SK-N-SH treated with all-trans-retinoic acid at 6 μM for 48 hours (cell line): ENCODE measurements around the gene SPRR1A.

Experiments
- ATAC-seq: fragments of 200-7000 bp; cut with Tn5 transposase; 3 replicates; pipeline ENCODE4 v1.9.1; 2020; ENCODE audit warnings: mild to moderate bottlenecking, moderate library complexity
- GLIS3 ChIP-seq: fragments of 250-450 bp; sonication (Bioruptor Pico); IDR thresholded peaks from 2 replicates; pipeline ENCODE4 v1.5.0; 2020; ENCODE audit warnings: mild to moderate bottlenecking, moderate library complexity
- ISL1 ChIP-seq: fragments of 250-450 bp; sonication (Bioruptor Pico); IDR thresholded peaks from 2 replicates; pipeline ENCODE4 v2.1.2; 2022; ENCODE audit warnings: mild to moderate bottlenecking, moderate library complexity
- OSR1 ChIP-seq: fragments of 250-450 bp; sonication (Bioruptor Pico); IDR thresholded peaks from 2 replicates; pipeline ENCODE4 v1.8.0; 2022; ENCODE audit warnings: moderate library complexity, mild to moderate bottlenecking, inconsistent platforms
- PPARA ChIP-seq: fragments of 250-450 bp; sonication (Bioruptor Pico); IDR thresholded peaks from 2 replicates; pipeline ENCODE4 v1.5.0; 2020; ENCODE audit warnings: mild to moderate bottlenecking, borderline replicate concordance
- RARB ChIP-seq: fragments of 250-450 bp; sonication (Bioruptor Pico); IDR thresholded peaks from 2 replicates; pipeline ENCODE4 v1.8.0; 2021; ENCODE audit warnings: mild to moderate bottlenecking, moderate library complexity
- SNAI2 ChIP-seq: fragments of 250-450 bp; sonication (Bioruptor Pico); IDR thresholded peaks from 2 replicates; pipeline ENCODE4 v1.5.0; 2020; ENCODE audit warnings: mild to moderate bottlenecking, moderate library complexity
- TCF4 ChIP-seq: fragments of 250-450 bp; sonication (Bioruptor Pico); IDR thresholded peaks from 2 replicates; pipeline ENCODE4 v1.8.0; 2021; ENCODE audit warnings: mild to moderate bottlenecking, moderate library complexity, borderline replicate concordance
- TOX ChIP-seq: fragments of 250-450 bp; sonication (Bioruptor Pico); IDR thresholded peaks from 2 replicates; pipeline ENCODE4 v1.8.0; 2021; ENCODE audit warnings: mild to moderate bottlenecking, moderate library complexity, borderline replicate concordance
- ZC3H10 ChIP-seq: fragments of 250-450 bp; sonication (Bioruptor Pico); IDR thresholded peaks from 2 replicates; pipeline ENCODE4 v1.5.1; 2021; ENCODE audit warnings: mild to moderate bottlenecking, moderate library complexity
- ZFP30 ChIP-seq: fragments of 450-650 bp; formaldehyde crosslinking; IDR thresholded peaks from 2 replicates; pipeline ENCODE4 v1.5.0; 2022; ENCODE audit warnings: mild to moderate bottlenecking, moderate library complexity
- ZNF565 ChIP-seq: fragments of 450-650 bp; formaldehyde crosslinking; conservative IDR thresholded peaks from 2 replicates; pipeline ENCODE4 v1.5.0; 2020; ENCODE audit warnings: low read depth, mild to moderate bottlenecking, moderate library complexity
- TF ChIP-seq, protein P1 (sequence below): fragments of 250-450 bp; sonication (Bioruptor Pico); IDR thresholded peaks from 2 replicates; pipeline ENCODE4 v1.8.0; 2020; ENCODE audit warnings: mild to moderate bottlenecking, moderate library complexity, borderline replicate concordance
- TF ChIP-seq, protein P2 (sequence below): fragments of 250-450 bp; sonication (Bioruptor Pico); IDR thresholded peaks from 2 replicates; pipeline ENCODE4 v1.5.1; 2020; ENCODE audit warnings: low read depth, mild to moderate bottlenecking, moderate library complexity
- TF ChIP-seq, protein P3 (sequence below): fragments of 250-450 bp; sonication (Bioruptor Pico); IDR thresholded peaks from 2 replicates; pipeline ENCODE4 v1.5.1; 2021; ENCODE audit warnings: mild to moderate bottlenecking, moderate library complexity
- TF ChIP-seq, protein P4 (sequence below): fragments of 250-450 bp; sonication (Bioruptor Pico); IDR thresholded peaks from 2 replicates; pipeline ENCODE4 v1.8.0; 2021; ENCODE audit warnings: low read depth, mild to moderate bottlenecking, moderate library complexity, borderline replicate concordance

Gene SPRR1A, protein sequence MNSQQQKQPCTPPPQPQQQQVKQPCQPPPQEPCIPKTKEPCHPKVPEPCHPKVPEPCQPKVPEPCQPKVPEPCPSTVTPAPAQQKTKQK

DNA sequence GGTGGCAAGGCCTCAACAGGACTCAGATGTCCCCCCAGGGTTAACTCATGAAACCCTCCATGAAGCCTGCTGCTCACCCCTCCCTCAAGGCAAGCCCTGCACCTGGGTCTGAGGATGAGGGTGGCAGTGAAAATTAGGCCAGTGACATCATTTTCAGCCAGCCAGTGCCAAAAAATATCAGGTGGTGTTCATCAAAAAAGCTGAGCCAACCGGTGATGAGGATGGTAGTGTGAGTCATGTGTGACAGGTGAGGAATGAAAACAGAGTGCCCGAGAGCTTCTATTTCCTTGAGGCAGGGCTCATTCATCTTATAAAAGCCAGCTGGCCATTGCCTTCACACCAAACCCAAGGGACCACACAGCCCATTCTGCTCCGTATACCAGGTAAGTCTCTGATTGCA is at the start of gene SPRR1A:
SPRR1A (plus strand) TSS at position 339 of the 400 bp plus-strand sequence. CDS start 1,150 bp downstream, outside the sequence.
- TF ChIP-seq GLIS3 (CRISPR knock-in tag) (no peak), OSR1 (no peak), TOX (CRISPR knock-in tag) (no peak), RARB (no peak)
- TF ChIP-seq, protein P1, sequence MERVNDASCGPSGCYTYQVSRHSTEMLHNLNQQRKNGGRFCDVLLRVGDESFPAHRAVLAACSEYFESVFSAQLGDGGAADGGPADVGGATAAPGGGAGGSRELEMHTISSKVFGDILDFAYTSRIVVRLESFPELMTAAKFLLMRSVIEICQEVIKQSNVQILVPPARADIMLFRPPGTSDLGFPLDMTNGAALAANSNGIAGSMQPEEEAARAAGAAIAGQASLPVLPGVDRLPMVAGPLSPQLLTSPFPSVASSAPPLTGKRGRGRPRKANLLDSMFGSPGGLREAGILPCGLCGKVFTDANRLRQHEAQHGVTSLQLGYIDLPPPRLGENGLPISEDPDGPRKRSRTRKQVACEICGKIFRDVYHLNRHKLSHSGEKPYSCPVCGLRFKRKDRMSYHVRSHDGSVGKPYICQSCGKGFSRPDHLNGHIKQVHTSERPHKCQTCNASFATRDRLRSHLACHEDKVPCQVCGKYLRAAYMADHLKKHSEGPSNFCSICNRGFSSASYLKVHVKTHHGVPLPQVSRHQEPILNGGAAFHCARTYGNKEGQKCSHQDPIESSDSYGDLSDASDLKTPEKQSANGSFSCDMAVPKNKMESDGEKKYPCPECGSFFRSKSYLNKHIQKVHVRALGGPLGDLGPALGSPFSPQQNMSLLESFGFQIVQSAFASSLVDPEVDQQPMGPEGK (CRISPR knock-in tag): no peak
- TF ChIP-seq, all 23 proteins: peak for 0
- ATAC-seq: no peak

DNA sequence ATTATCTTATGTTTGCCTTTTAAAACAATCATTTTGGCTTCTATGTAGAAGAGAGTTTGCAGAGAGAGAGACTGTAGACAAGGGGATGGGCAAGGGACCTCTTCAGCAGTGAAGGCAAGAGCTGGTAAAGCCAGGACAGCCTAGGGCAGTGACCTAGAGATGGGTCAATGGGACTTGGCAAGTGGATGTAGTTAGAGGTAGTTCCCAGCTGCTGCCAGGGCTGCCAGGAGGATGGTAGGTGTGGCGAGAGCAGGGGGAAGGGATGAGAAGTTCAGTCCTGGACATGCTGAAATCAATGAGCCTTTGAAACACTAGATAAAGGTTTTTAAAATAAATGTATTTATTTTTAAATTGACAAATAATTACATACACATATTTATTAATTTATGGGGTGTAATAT is 43.3 kb upstream of the SPRR1A start:
- ATAC-seq: no peak

DNA sequence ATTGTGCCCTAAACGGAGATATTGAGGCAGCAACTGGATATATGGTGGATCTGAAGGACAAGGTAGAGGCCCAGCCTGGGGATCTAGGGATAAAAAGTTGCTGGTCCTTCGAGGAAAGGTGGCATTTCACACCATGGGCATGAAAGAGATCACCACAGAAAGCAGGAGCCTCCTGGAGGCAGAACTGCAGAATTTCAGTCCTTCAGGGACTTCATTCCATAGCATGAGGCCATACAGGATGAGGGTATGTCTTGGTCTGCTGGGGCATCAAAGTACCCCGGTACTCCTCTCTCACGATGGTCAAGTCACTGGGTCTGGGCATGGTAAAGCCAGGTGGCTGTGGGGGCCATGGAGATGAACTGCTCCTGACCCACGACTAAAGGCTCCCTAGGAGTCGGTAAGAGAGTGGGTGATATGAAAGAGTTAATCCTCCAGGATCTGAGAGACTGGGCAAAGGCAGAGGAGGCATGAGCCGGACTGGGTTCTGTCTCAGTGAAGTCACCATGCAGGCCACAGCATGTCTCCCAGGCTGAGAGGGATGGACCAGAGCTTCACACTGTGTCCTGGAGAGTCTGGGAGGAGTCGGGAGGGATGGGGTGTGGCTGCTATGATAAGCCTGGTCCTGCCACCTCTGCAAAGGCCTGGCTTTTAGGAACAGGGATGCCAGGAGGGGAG is 42.7 kb upstream of the SPRR1A start:
- TF ChIP-seq, protein P2, sequence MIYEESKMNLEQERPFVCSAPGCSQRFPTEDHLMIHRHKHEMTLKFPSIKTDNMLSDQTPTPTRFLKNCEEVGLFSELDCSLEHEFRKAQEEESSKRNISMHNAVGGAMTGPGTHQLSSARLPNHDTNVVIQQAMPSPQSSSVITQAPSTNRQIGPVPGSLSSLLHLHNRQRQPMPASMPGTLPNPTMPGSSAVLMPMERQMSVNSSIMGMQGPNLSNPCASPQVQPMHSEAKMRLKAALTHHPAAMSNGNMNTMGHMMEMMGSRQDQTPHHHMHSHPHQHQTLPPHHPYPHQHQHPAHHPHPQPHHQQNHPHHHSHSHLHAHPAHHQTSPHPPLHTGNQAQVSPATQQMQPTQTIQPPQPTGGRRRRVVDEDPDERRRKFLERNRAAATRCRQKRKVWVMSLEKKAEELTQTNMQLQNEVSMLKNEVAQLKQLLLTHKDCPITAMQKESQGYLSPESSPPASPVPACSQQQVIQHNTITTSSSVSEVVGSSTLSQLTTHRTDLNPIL (CRISPR knock-in tag): no peak
- TF ChIP-seq ZNF565 (CRISPR knock-in tag): no peak
- TF ChIP-seq PPARA (CRISPR knock-in tag): no peak
- no peak for TF ChIP-seq TOX (CRISPR knock-in tag)
- peak; percentile 58; the same call in 2 of the 3 replicates for ATAC-seq

More for the DNA sequence above, 43.3 kb upstream of the SPRR1A start:
- TF ChIP-seq TOX (CRISPR knock-in tag) (no peak), ZNF565 (CRISPR knock-in tag) (no peak), ISL1 (no peak), TCF4 (CRISPR knock-in tag) (no peak)

DNA sequence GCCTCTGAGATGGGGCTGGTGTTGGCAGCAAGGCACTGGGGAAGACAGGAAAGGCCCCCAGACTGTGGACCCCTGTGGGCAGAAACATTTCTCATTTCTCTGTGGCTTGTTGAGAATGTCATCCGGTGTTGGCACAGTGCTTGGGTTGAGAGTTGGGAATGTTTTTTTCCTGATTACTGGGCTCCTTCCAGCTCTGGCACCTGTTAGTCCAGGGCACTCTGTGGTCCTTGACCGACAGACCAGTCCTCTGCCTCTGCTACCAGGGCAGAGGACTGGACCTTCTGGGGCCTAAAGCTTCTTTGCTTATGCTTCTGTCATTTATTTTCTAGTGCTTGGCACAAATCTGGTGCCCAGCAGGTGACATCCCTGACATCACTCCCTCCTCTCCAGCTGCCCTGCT is 41.7 kb upstream of the SPRR1A start:
- ATAC-seq: no peak
- TF ChIP-seq, protein P3, sequence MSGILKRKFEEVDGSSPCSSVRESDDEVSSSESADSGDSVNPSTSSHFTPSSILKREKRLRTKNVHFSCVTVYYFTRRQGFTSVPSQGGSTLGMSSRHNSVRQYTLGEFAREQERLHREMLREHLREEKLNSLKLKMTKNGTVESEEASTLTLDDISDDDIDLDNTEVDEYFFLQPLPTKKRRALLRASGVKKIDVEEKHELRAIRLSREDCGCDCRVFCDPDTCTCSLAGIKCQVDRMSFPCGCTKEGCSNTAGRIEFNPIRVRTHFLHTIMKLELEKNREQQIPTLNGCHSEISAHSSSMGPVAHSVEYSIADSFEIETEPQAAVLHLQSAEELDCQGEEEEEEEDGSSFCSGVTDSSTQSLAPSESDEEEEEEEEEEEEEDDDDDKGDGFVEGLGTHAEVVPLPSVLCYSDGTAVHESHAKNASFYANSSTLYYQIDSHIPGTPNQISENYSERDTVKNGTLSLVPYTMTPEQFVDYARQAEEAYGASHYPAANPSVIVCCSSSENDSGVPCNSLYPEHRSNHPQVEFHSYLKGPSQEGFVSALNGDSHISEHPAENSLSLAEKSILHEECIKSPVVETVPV (CRISPR knock-in tag): no peak
- TF ChIP-seq, protein P1 (CRISPR knock-in tag): no peak
- no peak for TF ChIP-seq GLIS3 (CRISPR knock-in tag)
- TF ChIP-seq, protein P2 (CRISPR knock-in tag): no peak
- TF ChIP-seq RARB: no peak

DNA sequence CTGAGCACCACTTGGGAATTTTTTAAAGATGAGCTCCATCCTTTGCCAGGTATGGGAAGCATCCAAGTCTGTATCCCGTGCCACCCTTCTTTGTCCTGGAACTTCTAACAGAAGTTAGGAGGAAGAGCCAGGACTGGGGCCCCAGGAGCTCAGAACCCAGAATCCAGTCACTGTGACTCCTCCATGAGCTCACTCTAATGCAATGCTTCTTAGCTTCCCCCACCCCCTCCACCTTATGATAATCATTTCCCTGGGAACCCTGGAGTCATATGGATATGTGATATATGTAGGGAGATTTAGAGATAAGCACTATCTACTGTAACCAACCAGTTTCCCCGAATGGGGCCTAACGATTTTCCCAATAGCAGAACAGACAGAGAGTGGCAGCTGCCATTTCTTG is 37.6 kb upstream of the SPRR1A start:
- ATAC-seq: no peak
- TF ChIP-seq ZFP30 (CRISPR knock-in tag) (no peak), SNAI2 (CRISPR knock-in tag) (no peak), ZC3H10 (CRISPR knock-in tag) (no peak)
- TF ChIP-seq, protein P2 (CRISPR knock-in tag): no peak
- TF ChIP-seq, protein P3 (CRISPR knock-in tag): no peak
- TF ChIP-seq, protein P4, sequence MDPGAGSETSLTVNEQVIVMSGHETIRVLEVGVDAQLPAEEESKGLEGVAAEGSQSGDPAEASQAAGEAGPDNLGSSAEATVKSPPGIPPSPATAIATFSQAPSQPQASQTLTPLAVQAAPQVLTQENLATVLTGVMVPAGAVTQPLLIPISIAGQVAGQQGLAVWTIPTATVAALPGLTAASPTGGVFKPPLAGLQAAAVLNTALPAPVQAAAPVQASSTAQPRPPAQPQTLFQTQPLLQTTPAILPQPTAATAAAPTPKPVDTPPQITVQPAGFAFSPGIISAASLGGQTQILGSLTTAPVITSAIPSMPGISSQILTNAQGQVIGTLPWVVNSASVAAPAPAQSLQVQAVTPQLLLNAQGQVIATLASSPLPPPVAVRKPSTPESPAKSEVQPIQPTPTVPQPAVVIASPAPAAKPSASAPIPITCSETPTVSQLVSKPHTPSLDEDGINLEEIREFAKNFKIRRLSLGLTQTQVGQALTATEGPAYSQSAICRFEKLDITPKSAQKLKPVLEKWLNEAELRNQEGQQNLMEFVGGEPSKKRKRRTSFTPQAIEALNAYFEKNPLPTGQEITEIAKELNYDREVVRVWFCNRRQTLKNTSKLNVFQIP (CRISPR knock-in tag): no peak
- TF ChIP-seq, all 23 proteins: peak for 0
